Stimulated activated naive CD8-positive, alpha-beta T cell treated with anti-CD3 and anti-CD28 coated beads, Interleukin-15, Interleukin-2, amounts not matched to agents 100 U/mL and 50 U/mL, for 24 hours (primary cell): ENCODE measurements around the gene NCAPH2.

Source experiments
- ATAC-seq: fragments of 150-1000 bp; cut with Tn5 transposase; one replicate; pipeline ENCODE4 v1.10.0; 2021
- DNase-seq: peaks from one replicate; pipeline ENCODE4 v3.0.0; 2021

NCAPH2 gene

DNA sequence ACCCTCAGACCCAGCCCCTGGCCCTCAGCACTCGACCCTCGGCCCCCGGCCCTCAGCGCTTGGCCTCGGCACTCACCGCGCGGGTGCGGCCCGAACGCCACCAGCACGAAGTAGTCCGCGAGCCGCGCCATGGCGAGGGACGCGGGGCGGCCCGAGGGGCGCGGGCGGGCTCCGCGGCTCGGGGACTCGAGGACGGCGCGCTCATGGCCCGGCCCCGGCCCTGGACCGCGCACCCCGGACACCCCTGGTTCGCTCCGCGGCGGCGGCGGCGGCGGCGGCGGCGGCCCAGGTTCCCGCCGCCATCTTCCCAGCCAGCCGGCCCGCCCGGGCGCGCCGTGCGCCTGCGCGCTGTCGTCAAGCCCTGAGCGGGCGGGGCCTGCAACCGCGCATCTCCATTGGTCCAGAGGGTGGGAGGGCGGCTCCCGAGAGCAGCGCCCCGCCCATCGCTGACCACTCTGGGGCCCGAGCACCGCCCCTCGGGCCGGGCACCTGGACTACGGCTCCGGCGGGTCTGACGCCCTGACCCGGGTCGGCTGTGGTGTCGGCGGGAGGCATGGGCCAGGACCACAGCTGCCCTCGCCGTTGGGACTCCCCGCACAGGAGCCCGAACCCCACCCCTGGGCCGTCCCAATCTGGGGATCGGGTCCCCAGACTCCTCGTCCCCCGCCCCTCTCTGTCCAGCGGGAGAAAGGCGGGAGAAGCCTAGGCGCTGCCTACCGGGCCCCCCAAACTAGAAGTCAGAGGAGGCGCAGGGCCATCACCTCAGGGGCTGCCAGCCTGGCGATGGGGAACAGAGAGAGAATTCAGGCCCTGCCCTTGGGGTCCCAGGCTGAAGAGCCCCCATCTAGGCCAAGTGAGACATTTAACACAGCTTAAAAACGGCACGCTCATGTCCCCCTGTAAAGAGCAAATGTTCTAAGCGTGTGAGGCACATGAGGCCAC is 33.0 kb upstream of the NCAPH2 start, which contains the start of gene SBF1:
TSS of gene SBF1 (minus strand) at position 326 of the 942 bp plus-strand sequence. CDS start at position 131, 195 bp downstream.
- DNase-seq, result peak; percentile 93
- ATAC-seq, result peak; percentile 75

DNA sequence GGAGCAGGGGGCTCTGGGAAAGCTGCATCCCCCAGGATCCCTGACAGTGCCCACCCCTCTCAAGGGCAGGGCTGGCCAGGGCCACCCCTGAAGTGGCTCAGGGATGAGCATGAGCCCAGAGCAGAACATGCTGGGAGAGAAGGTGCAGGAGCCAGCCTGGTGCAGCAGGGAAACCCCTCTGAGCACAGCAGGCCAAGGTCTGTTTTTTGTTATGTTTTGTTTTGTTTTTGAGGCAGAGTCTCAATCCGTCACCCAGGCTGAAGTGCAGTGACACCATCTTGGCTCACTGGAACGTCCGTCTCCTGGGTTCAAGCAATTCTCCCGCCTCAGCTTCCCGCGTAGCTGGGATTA is 32.4 kb upstream of the NCAPH2 start:
- ATAC-seq, result no peak
- no peak for DNase-seq

DNA sequence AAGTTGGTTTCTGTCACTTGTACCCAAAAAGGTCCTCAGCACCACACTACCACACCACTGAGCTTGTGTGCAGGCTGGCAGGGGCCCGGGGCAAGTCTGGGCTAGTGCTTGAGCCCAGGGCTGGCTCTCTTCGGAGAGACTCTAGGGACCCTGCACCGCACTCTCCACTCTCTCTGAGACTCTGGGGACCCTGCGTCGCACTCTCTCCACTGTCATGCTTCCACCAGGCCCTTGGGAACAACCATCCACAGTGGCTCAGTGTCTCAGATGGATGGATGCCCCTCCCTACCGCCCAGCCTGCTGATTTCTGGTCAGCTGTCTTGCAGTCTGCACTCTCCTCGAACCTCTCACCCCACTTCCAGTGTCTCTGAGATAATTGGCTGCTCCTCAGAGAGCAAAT is 31.2 kb upstream of the NCAPH2 start:
- no peak for DNase-seq
- ATAC-seq, result no peak

DNA sequence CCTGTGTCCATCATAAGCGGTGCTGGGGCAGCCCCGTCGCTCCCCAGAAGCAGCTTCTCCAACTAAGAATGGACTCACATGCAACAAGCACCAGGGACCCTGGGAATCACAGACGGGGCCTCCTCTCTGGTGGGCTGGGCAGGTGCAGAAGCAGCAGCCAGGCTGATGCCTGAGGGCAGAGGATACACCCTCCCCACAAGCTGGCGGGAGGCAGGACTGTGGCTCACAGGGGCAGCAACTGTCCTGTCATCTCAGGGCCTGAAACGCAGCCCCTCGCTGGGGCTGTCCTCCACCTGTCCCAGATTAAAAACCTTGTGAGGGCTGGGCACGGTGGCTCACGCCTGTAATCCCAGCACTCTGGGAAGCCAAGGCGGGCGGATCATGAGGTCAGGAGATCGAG is 30.1 kb upstream of the NCAPH2 start:
- DNase-seq (no peak), ATAC-seq (no peak)

DNA sequence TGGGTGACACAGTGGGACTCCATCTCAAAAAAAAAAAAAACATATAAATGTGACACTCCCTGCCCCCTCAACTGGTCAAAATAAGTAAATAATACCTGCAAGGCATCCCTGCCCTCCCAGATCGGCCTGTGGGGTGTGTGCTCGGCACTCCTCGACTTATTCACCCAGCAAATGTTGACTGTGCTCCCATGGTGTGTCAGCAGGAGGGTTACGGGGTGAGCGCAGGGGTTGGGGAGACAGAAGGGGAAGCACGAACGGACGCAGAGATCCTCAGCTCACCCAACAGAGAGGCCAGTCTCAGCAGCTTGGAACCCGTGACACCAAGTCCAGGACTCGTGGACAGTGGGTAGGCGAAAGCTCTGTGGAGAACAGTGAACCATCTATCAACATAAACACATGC is 28.3 kb upstream of the NCAPH2 start:
- DNase-seq (no peak), ATAC-seq (no peak)

DNA sequence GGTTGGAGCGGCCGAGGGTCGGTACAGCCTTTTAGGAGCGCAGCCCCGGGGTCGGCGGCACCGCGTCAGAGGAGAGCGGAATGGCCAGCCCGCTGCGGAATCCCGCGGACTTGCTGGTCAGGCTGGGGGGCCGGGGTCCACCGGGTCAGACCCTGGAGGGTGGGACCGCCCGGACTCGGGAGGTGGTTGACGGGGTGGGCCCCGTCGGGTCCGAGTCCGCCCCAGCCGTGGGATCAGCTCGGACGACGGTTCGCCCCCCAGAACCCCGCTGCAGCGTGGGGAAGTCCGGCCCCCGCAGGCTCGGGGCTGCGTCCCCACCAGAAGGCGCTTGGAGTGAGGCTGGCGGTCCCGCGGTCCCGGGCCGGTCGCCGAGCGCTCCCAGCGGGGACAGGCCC is 27.0 kb upstream of the NCAPH2 start:
- DNase-seq (no peak), ATAC-seq (no peak)

DNA sequence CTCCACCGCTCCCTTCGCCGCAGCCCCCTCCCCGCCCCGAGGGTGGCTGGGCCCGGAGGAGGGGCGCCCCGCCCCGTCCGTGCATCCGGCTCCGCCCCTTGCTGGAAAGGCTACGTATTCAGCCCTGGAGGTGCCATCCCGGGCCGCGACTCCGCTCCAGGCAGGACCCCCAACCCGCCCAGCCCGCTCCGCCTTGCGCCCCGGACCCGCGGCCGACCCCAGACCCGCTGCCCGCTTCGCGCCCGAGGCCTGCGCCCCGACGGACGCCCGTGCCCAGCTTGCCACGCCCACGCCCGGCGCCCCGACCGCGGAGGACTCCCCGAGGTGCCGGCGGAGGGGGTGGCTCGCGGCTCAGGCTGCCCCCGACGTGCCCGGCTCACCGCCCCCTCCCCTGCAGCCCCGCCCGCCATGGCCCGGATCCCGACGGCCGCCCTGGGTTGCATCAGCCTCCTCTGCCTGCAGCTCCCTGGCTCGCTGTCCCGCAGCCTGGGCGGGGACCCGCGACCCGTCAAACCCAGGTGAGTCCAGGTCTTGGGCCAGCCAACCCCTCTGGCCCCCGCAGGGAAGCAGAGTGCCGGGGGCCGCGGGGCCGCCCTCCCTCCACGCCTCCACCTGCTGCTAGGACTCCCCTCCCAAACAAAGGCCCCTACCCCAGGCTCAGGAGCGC is 26.5 kb upstream of the NCAPH2 start, which contains the start of gene ADM2:
TSS of gene ADM2 (plus strand) at position 104 of the 667 bp plus-strand sequence. CDS start at position 409, 305 bp downstream.
- ATAC-seq, result peak; percentile 62
- DNase-seq, result peak; percentile 78

DNA sequence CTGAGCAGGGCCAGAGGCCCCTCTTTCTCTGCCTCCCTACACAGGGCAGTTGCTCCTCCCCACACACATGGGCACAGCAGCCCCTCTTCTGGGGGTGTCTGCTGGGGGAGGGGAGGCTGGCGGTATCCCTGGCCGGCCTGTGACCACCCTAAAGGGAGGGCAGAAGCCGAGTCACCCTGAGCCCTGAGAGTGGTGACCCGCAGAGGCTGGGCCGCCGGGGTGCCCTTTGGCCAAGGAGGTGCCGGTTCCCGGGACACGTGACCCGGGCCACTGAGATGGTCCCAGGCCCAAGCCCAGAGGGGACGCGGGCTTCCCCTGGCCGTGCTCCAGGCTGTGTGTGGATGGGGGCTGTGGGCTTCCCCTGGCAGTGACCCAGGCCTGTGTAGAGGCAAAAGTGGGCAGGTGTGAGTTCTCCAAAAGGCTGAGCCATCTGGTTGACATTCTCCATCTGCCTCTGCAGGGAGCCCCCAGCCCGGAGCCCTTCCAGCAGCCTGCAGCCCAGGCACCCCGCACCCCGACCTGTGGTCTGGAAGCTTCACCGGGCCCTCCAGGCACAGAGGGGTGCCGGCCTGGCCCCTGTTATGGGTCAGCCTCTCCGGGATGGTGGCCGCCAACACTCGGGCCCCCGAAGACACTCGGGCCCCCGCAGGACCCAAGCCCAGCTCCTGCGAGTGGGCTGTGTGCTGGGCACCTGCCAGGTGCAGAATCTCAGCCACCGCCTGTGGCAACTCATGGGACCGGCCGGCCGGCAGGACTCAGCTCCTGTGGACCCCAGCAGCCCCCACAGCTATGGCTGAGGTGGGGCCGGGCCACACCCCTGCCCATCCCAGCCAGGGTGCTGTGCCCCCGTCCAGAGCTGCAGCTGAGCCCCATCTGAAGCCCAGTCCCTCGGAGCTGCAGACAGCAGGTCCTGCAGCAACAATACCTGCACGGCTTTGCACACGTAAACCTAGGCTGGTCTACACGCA is 25.6 kb upstream of the NCAPH2 start:
- no peak for DNase-seq
- no peak for ATAC-seq

DNA sequence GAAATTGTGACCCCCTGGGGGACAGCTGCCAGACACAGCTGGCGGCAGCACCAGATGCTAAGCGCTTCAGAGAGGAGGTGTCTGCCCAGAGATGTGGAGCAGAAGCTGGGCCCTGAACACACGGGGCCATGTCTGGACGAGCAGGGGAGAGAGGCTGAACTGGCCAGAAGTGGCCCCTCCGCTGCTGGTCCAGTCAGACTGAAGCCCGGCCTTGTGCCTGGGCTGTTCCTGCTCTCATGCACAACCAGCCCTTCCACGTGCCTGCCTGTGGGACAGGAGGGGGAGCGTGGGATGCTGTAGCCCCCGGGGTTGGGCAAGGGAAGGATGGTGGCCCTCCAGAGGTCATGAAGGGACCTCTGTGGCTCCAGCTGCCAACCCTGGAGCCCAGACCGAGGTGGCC is 24.9 kb upstream of the NCAPH2 start:
- ATAC-seq (no peak), DNase-seq (no peak)

DNA sequence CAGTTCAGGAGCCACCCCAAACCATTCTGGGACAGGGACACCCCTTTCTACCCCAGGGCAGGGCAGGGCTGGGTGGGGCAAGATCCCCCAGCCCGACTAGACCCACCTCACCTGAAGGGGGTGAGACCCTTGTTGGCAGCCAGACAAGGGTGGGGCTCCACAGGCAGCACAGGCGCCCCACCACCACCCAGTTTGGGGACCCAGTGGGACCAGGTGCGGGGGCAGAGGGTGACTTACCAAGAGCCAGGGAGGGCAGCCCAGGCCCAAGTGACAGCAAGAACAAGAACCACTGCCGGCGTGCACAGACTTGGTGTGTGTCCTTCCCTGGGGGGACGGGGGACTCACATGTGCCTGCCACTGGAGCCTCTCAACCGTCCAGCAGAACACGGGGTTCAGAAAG is 24.5 kb upstream of the NCAPH2 start:
- DNase-seq (no peak), ATAC-seq (no peak)

DNA sequence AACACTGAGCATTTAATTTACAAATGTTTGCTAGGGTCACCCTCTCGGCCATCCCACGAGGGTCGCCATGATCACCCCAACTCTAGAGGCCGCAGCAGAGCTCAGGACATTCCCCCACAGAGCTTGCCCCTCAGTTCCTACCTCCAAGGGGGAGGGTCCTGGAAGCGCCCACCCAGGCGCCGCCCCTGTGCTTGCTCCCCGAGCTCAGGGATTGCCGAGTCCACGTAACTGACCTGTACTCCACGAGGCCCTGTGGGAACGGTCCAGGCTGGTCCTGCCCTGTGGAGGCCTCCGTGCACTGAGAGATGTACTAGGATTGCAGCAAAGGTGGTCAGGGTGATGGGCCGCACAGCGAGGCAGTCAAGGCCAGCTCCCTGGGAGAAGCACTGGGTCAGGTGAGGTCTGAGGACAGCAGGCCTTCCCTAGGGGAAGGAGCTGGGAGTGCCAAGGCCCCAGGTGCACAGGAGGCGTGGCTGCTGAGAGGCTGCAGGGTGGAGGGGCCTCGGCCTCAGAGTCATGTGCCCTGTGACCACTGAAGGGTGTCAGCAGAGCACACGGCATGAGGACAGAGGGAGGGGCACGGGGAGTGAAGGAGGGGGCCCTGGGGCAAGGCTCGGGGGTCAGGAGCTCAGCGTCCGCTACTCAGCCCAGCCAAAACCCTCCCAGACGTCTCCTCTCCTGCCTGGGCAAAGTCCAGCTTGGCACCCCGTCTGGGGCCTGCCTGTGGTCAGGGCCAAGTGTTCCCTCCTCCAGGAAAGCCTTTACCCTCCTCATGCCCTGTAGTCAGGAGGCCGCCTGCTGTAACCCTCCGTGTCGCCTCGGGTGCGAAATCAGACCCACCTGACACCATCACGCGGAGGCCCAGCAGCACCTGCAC is 23.8 kb upstream of the NCAPH2 start:
- ATAC-seq (no peak), DNase-seq (no peak)

DNA sequence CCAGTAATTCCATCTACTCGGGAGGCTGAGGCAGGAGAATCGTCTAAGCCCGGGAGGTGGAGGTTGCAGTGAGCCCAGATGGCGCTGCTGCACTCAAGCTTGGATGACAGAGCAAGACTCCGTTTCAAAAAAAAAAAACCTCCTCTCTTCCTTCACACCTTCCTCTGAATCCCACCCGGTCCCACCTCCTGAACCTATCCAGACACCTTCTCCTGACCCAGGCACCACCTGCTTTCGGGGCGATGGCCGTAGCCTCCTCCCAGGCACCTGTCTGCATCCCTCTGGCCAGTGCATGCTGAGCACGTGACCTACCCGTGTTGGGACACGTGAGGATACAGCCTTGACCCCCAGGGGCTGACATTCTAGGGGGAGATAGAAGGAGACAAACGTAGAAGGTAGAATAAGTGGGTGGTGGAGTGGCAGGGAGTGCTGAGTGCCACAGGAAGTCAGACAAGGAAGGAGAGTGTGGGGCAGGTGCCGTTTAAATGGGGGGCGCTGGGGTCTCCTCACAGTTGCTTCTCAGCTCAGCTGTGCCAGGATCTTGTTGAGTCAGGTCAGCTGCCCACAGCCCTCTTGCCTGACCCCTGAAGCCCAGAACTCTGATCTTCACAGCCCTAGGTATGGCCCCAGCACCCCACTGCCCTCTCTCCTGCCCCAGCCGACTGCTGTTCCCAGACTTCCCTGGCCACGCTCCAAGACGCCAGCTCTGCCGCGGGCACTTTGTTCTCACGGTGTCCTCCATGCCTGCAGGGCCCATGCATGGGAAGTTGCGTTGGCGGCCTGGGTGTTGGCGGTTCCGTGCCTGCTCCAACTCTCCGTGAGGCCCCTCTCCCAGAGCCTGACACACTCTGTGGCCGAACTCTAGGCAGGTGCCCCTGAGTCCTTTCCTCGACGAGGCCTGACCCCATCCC is 22.5 kb upstream of the NCAPH2 start:
- no peak for DNase-seq
- no peak for ATAC-seq

DNA sequence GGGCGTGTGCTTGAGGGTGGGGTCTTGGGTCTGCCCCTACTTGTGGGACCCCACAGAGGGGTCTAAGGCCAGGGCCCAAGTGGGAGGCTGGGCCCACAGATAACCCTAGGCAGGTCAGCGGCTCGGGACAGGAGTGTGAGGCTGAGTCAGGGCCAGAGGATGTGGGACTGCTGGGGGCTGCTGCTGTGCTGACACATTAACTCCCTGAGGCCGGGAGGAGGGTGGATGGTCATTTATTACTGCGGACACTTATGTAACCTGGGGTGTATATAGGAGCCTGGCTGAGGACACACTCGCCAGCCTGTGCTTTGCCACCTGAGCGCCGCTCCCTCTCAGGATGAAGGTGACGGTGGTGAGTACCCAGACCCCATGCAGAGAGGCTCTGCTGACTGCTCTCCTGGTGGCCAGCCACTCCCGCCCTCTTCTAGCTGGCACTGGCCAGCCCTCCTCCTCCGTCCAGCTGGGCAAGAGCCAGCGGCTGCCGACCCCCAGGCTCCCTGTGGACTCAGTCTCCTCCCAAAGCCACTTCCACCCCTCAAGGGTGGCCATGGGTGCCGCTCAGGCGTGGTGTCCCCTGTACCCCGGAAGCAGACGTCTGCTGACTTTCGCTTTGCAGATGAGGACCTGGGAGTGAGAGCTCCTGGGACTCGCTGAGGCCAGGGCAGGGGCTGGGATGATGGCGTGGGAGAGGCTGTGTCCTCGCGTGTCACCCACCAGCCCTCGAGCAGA is 21.3 kb upstream of the NCAPH2 start, which contains the start of gene MIOX:
TSS of gene MIOX (plus strand) at position 299 of the 729 bp plus-strand sequence. CDS start at position 338, 39 bp downstream.
- no peak for ATAC-seq
- DNase-seq, result no peak

DNA sequence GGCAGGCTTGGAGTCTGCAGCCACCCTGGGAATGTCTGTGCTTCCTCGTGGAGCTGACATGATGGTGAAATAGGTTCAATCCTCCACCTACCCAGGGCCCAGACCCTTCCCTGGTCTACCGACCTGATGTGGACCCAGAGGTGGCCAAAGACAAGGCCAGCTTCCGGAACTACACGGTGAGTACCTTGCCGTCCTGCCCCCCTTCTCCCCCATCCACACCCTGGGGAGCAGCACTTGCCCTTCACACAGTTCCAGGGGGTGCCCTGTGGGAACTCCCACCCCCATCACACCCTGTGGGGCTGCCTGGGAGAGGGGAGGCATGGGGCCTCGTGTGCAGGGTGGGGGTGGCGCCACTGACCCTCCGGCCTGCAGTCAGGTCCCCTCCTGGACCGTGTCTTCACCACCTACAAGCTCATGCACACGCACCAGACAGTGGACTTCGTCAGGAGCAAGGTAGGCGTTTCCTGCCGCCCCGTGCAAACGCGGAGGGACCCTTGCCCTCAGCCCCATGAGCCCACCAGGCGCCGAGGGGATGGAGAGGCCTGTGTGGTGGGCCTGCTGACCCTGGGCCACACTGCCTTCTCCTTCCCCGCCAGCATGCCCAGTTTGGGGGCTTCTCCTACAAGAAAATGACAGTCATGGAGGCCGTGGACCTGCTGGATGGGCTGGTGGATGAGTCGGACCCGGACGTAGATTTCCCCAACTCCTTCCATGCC is 20.6 kb upstream of the NCAPH2 start:
- DNase-seq (no peak), ATAC-seq (no peak)

DNA sequence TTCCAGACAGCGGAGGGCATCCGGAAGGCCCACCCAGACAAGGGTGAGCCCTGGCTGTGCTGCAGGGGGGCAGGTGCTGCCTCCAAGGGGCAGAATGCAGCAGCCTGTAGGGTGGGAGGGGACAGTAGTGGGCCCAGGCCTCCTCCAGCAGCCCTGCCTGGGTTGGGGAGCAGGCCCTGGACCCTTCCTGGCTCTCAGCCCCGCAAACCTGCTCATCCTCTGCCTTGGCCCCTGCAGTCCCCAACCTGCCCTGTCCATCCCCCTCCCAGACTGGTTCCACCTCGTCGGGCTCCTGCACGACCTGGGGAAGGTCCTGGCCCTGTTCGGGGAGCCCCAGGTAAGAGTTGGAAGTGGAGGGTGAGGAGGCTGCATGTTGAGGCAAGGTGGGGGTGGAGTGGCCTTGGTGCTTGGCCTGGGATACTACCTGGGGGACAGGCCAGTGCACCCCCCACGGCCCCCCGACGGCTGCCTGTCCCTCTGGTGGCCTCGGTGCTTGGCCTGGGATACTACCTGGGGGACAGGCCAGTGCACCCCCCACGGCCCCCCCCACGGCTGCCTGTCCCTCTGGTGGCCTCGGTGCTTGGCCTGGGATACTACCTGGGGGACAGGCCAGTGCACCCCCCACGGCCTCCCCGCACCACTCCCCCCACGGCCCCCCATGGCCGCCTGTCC is 19.9 kb upstream of the NCAPH2 start:
- DNase-seq (no peak), ATAC-seq (no peak)

DNA sequence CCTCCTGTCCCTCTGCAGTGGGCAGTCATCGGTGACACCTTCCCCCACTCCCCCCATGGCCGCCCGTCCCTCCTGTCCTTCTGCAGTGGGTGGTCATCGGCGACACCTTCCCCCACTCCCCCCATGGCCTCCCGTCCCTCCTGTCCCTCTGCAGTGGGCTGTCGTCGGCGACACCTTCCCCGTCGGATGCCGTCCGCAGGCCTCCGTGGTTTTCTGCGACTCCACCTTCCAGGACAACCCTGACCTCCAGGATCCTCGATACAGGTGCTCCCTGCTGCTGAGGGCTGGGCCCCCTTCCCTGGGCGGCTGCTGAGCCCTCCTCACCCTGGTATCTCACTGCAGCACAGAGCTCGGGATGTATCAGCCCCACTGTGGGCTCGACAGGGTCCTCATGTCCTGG is 19.1 kb upstream of the NCAPH2 start:
- ATAC-seq (no peak), DNase-seq (no peak)

DNA sequence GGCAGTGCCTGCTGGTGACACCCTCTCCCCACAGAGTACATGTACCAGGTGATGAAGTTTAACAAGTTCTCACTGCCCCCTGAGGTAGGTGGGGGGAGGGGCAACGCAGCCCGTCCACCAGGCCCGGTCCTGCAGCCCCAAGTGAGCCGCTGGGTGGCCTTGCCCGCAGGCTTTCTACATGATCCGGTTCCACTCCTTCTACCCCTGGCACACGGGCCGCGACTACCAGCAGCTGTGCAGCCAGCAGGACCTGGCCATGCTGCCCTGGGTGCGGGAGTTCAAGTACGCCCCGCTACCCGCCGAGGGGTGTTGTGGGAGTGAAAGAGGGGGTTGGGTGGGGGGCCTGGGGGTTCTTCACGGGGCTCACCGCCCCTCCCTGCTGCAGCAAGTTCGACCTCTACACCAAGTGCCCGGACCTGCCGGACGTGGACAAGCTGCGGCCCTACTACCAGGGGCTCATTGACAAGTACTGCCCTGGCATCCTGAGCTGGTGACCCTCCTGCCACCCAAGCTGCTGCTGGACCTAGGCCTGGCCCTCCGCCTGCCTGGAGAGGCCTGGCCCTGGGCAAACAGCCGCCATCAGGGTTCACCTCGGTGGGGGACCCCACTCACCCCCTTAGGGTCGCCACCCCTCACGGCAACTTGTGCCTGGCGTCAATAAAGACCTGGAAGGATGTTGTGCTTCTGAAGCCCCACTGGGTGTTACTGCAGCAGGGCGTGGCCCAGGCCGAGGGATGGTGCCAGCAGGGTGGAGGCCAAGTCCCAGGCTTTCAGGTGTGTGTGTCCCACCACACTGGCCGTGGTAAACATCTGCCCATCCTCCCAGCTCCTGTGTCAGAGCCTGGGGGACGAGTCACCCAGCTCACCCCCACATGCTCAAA is 18.4 kb upstream of the NCAPH2 start:
- ATAC-seq (no peak), DNase-seq (no peak)
